Vagina (tissue), 2 donors: ENCODE data around the gene CHST11.

Source experiments
- CTCF ChIP-seq, 3 experiments: fragments of 450-650 bp in 2 of 3; fragments of 200-600 bp in 1 of 3; sonication (generic) in 1 of 3; IDR thresholded peaks; one replicate each; pipeline ENCODE4 v1.5.1; 2017 to 2019; ENCODE audit warnings: antibody characterized with exemption in 3 of 3, mild to moderate bottlenecking in 2 of 3, moderate library complexity in 2 of 3
- POLR2A ChIP-seq, 2 donors: fragments of 450-650 bp; IDR thresholded peaks; one replicate each; pipeline ENCODE4 v1.6.1; 2017; ENCODE audit warnings: antibody characterized with exemption in 2 of 2, mild to moderate bottlenecking in 2 of 2, moderate library complexity in 2 of 2
- POLR2AphosphoS5 ChIP-seq, 2 donors: sonication (generic); formaldehyde crosslinking; IDR thresholded peaks; one replicate each; pipeline ENCODE4 v1.9.0; 2017; ENCODE audit warnings: antibody characterized with exemption in 2 of 2, mild to moderate bottlenecking in 2 of 2, low read depth in 1 of 2; ENCODE audit not compliant: insufficient read depth in 1 of 2

DNA sequence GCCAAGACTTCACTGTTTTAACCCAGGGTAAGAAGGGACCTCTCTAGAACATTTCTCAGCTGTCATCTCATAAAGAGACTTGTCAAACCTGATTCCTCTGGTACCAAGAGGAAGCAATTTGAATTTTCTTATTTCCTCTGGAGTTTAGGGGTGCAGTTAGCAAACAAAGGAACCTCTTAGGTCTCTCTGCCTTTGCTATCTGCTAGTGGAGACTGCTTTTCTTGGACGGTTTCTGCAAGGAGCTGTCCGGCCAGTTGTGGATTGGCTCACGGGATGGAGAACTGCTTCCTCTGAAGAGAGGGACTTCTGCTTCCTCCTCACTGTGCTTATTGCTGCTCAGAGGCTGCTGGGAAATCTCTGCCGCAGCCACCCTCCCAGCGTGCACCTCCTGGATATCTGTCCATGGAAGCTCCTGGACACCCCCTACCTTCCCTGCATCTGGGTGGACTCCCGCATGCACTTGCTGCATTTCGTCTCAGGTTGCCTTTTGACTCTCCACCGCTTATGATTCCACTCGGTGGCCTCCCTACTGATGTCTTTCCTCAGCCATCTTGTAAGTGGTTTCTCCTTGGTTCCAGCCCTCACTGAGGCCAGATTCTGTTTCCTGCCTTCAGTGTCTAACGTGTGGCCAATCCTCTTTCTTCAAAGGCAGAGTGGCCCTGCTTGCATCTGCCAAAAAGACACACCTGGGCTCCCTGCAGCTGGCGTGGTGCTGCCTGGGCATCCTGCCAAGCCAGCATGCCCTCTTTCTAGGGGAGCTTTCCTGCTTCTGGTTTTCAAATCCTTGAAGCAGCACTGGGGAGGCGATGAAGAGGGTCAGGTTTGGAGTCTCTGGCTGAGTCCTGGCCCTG is 187.3 kb downstream of the CHST11 start:
- TF ChIP-seq CTCF (IDR thresholded peaks at IDR 0.05) (no peak), POLR2A (IDR thresholded peaks at IDR 0.05) (no peak), POLR2AphosphoS5 (IDR thresholded peaks at IDR 0.05; ENCODE audit: insufficient read depth in 1 of 2, low read depth in 1 of 2) (no peak)
